Loucy (cell line): ENCODE results near the gene ZSWIM1.
A peak's percentile ranks its signal among the peaks of the same experiment; 100 is the strongest.

Experiments
- H2AFZ ChIP-seq: fragments of 200-600 bp; sonication (generic); 2 replicates; pipeline ENCODE4 v1.6.0; 2016; ENCODE audit warnings: antibody characterized with exemption, mild to moderate bottlenecking, low read length, moderate library complexity
- H3F3A ChIP-seq: fragments of 200-600 bp; 2 replicates; pipeline ENCODE4 v1.6.0; 2016; ENCODE audit warnings: antibody characterized with exemption, low read depth, mild to moderate bottlenecking
- H3K27me3 ChIP-seq: fragments of 200-600 bp; sonication (generic); 2 replicates; pipeline ENCODE4 v1.6.1; 2014; ENCODE audit warnings: low read length, mild to moderate bottlenecking; ENCODE audit not compliant: insufficient read depth, poor library complexity, severe bottlenecking
- H3K36me3 ChIP-seq: fragments of 200-600 bp; sonication (generic); 2 replicates; pipeline ENCODE4 v1.6.1; 2016; ENCODE audit warnings: low read length; ENCODE audit not compliant: insufficient read depth
- H3K4me1 ChIP-seq: fragments of 200-600 bp; sonication (generic); 2 replicates; pipeline ENCODE4 v1.5.1; 2014; ENCODE audit warnings: low read length, mild to moderate bottlenecking; ENCODE audit not compliant: insufficient read depth, poor library complexity, severe bottlenecking
- H3K4me2 ChIP-seq: fragments of 200-600 bp; sonication (generic); 2 replicates; pipeline ENCODE4 v1.6.0; 2014; ENCODE audit warnings: antibody characterized with exemption, low read length, low read depth, mild to moderate bottlenecking; ENCODE audit not compliant: poor library complexity, severe bottlenecking
- H3K4me3 ChIP-seq: fragments of 200-600 bp; sonication (generic); 2 replicates; pipeline ENCODE4 v1.5.1; 2014; ENCODE audit warnings: low read length, mild to moderate bottlenecking, mixed read lengths; ENCODE audit not compliant: poor library complexity, severe bottlenecking
- H3K79me2 ChIP-seq: fragments of 200-600 bp; sonication (generic); 2 replicates; pipeline ENCODE4 v1.6.1; 2014; ENCODE audit warnings: low read length; ENCODE audit not compliant: insufficient read depth
- H3K9ac ChIP-seq: fragments of 200-600 bp; sonication (generic); 2 replicates; pipeline ENCODE4 v1.6.0; 2014; ENCODE audit warnings: mild to moderate bottlenecking, low read depth, low read length, moderate library complexity; ENCODE audit not compliant: poor library complexity, severe bottlenecking
- H3K9me2 ChIP-seq: fragments of 200-600 bp; sonication (generic); replicated peaks from 2 replicates; pipeline ENCODE4 v1.6.1; 2016; ENCODE audit warnings: low read depth, low read length, mixed read lengths
- H3K9me3 ChIP-seq: fragments of 200-600 bp; sonication (generic); 2 replicates; pipeline ENCODE4 v1.6.1; 2014; ENCODE audit warnings: mild to moderate bottlenecking, antibody characterized with exemption, low read length, low read depth; ENCODE audit not compliant: insufficient read depth
- H4K20me1 ChIP-seq: fragments of 200-600 bp; sonication (generic); 2 replicates; pipeline ENCODE4 v1.6.0; 2014; ENCODE audit warnings: antibody characterized with exemption, low read length, mild to moderate bottlenecking; ENCODE audit not compliant: insufficient read depth, poor library complexity, severe bottlenecking
- CTCF ChIP-seq: fragments of 200-600 bp; sonication (generic); conservative IDR thresholded peaks from 2 replicates; pipeline ENCODE4 v1.5.1; 2014; ENCODE audit warnings: mild to moderate bottlenecking, antibody characterized with exemption, low read length
- EZH2phosphoT487 ChIP-seq: fragments of 200-600 bp; IDR thresholded peaks from 2 replicates; pipeline ENCODE4 v1.6.1; 2018; ENCODE audit warnings: antibody characterized with exemption, mild to moderate bottlenecking, moderate library complexity, borderline replicate concordance

ZSWIM1 gene

GRCh38 chr20:45913116-45913515, 32.1 kb downstream of the ZSWIM1 start:
- no peak for TF ChIP-seq EZH2phosphoT487
- no peak for TF ChIP-seq CTCF
- no peaks in the 10 kb centered on the region for H4K20me1 ChIP-seq
- no peak overlapping the region for H3K4me2 ChIP-seq
- no peaks in the 10 kb centered on the region for H3K9me3 ChIP-seq
- no peaks in the 10 kb centered on the region for H3K9me2 ChIP-seq
- H2AFZ ChIP-seq = no peak overlapping the region
- H3K4me3 ChIP-seq = no peak overlapping the region
- no peaks in the 10 kb centered on the region for H3K79me2 ChIP-seq
- H3K27me3 ChIP-seq = no peaks in the 10 kb centered on the region
- H3K4me1 ChIP-seq = peaks cover 9% of the 10 kb centered on the region
- H3K36me3 ChIP-seq = no peaks in the 10 kb centered on the region
- no peak overlapping the region for H3K9ac ChIP-seq
- no peaks in the 10 kb centered on the region for H3F3A ChIP-seq

- Histone ChIP-seq H3F3A (no peaks in the 10 kb centered on the region), H3K36me3 (no peaks in the 10 kb centered on the region), H3K79me2 (no peaks in the 10 kb centered on the region), H3K9ac (no peak overlapping the region), H2AFZ (no peak overlapping the region), H3K9me2 (no peaks in the 10 kb centered on the region), H3K4me3 (no peak overlapping the region), H3K9me3 (no peaks in the 10 kb centered on the region), H4K20me1 (no peaks in the 10 kb centered on the region), H3K4me1 (no peaks in the 10 kb centered on the region), H3K27me3 (no peaks in the 10 kb centered on the region), H3K4me2 (no peak overlapping the region)
- no peak for TF ChIP-seq EZH2phosphoT487
- no peak for TF ChIP-seq CTCF
Measured at GRCh38 chr20:45917790-45918141, 36.7 kb downstream of the ZSWIM1 start.

GRCh38 chr20:45918182-45918737, 37.2 kb downstream of the ZSWIM1 start:
- Histone ChIP-seq H2AFZ (0 out of 2 replicates have a peak overlapping the region, but pooled peaks have one; percentile 7), H3K79me2 (no peaks in the 10 kb centered on the region)

More at GRCh38 chr20:45918182-45918737, 37.2 kb downstream of the ZSWIM1 start:
- H4K20me1 ChIP-seq = no peaks in the 10 kb centered on the region
- H3K4me1 ChIP-seq = no peaks in the 10 kb centered on the region
- no peaks in the 10 kb centered on the region for H3K27me3 ChIP-seq
- H3K36me3 ChIP-seq = no peaks in the 10 kb centered on the region
- TF ChIP-seq EZH2phosphoT487 (no peak), CTCF (no peak)
- H3F3A ChIP-seq = no peaks in the 10 kb centered on the region
- H3K9me2 ChIP-seq = no peaks in the 10 kb centered on the region
- H3K9ac ChIP-seq = no peak overlapping the region
- H3K4me2 ChIP-seq = no peak overlapping the region
- no peaks in the 10 kb centered on the region for H3K9me3 ChIP-seq
- H3K4me3 ChIP-seq = no peak overlapping the region
